GM12891 (cell line): ENCODE data around the gene ARHGAP8.
"Not testable (repeated sequence)": the region's sequence is repeated elsewhere in the genome, so short reads cannot be mapped to it uniquely, and the experiment has no call there.

Experiments
- DNase-seq: peaks from one replicate; pipeline ENCODE4 v3.0.0; 2011; ENCODE audit warnings: low spot score; ENCODE audit not compliant: insufficient read length
- FAIRE-seq: peaks from 2 replicates; lab custom pipeline; 2011; peaks lifted over from hg19 to GRCh38; lab: Jason Lieb, UNC
- PAX5 ChIP-seq: IDR thresholded peaks from 2 replicates; pipeline ENCODE4 v1.6.1; 2011; ENCODE audit warnings: low read length, moderate library complexity, mild to moderate bottlenecking; ENCODE audit not compliant: insufficient read depth, severe bottlenecking
- POLR2A ChIP-seq: IDR thresholded peaks from 2 replicates; pipeline ENCODE4 v1.6.1; 2011; ENCODE audit warnings: low read depth, low read length, control low read depth
- POLR2AphosphoS5 ChIP-seq: IDR thresholded peaks from 2 replicates; pipeline ENCODE4 v1.6.1; 2011; ENCODE audit warnings: low read depth, low read length, control low read depth
- POU2F2 ChIP-seq: IDR thresholded peaks from 2 replicates; pipeline ENCODE4 v1.6.1; 2011; ENCODE audit warnings: low read depth, mild to moderate bottlenecking, control low read depth, low read length, moderate library complexity
- SPI1 ChIP-seq: IDR thresholded peaks from 2 replicates; pipeline ENCODE4 v1.6.1; 2011; ENCODE audit warnings: low read depth, low read length, control low read depth
- TAF1 ChIP-seq: IDR thresholded peaks from 2 replicates; pipeline ENCODE4 v1.6.1; 2011; ENCODE audit warnings: low read depth, low read length, control low read depth

The ARHGAP8 gene

GRCh38 chr22:44737406-44738346 lies 14.7 kb upstream of the ARHGAP8 start:
- FAIRE-seq = no peak
- no peak for DNase-seq
- TF ChIP-seq POLR2AphosphoS5 = no peak

- TF ChIP-seq POLR2A = no peak
- no peak for TF ChIP-seq SPI1
- no peak for TF ChIP-seq PAX5
- TF ChIP-seq TAF1 = no peak
- TF ChIP-seq POU2F2 = no peak
- no peak for TF ChIP-seq POLR2AphosphoS5
- DNase-seq (no peak), FAIRE-seq (no peak)
Observed at GRCh38 chr22:44738347-44738715, 14.0 kb upstream of the ARHGAP8 start.

- no peak for TF ChIP-seq POLR2AphosphoS5
- no peak for TF ChIP-seq PAX5
- no peak for TF ChIP-seq SPI1
- no peak for TF ChIP-seq POLR2A
- no peak for TF ChIP-seq POU2F2
- TF ChIP-seq TAF1 = no peak
- FAIRE-seq = no peak
- DNase-seq = no peak
Observed at GRCh38 chr22:44739024-44739423, 13.4 kb upstream of the ARHGAP8 start.

- FAIRE-seq, DNase-seq: not testable (repeated sequence)
Observed at GRCh38 chr22:44739666-44740065, 12.7 kb upstream of the ARHGAP8 start.

- no peak for TF ChIP-seq PAX5
- TF ChIP-seq POLR2A = no peak
- no peak for TF ChIP-seq POU2F2
- no peak for TF ChIP-seq TAF1
- no peak for TF ChIP-seq POLR2AphosphoS5
- no peak for TF ChIP-seq SPI1
- FAIRE-seq (no peak), DNase-seq (no peak)
Observed at GRCh38 chr22:44740307-44740706, 12.1 kb upstream of the ARHGAP8 start.

- FAIRE-seq = no peak
- TF ChIP-seq PAX5 (no peak), POLR2A (no peak), SPI1 (no peak), TAF1 (no peak), POLR2AphosphoS5 (no peak), POU2F2 (no peak)
- no peak for DNase-seq
Observed at GRCh38 chr22:44741929-44742328, 10.4 kb upstream of the ARHGAP8 start.

GRCh38 chr22:44743247-44743646 lies 9.1 kb upstream of the ARHGAP8 start:
- DNase-seq (no peak), FAIRE-seq (no peak)
- no peak for TF ChIP-seq SPI1
- TF ChIP-seq TAF1 = no peak
- TF ChIP-seq POLR2AphosphoS5 = no peak
- TF ChIP-seq PAX5 = no peak
- no peak for TF ChIP-seq POU2F2
- no peak for TF ChIP-seq POLR2A

- FAIRE-seq (no peak), DNase-seq (no peak)
- TF ChIP-seq PAX5 = no peak
Observed at GRCh38 chr22:44743804-44744211, 8.6 kb upstream of the ARHGAP8 start.

- TF ChIP-seq POU2F2 = no peak
- no peak for TF ChIP-seq POLR2A
- no peak for TF ChIP-seq TAF1
- no peak for TF ChIP-seq SPI1
- no peak for TF ChIP-seq PAX5
- TF ChIP-seq POLR2AphosphoS5 = no peak
- no peak for DNase-seq
- no peak for FAIRE-seq
Observed at GRCh38 chr22:44745853-44746789, 6.3 kb upstream of the ARHGAP8 start.

GRCh38 chr22:44747784-44748127 lies 4.6 kb upstream of the ARHGAP8 start:
- FAIRE-seq, DNase-seq: not testable (repeated sequence)
